Hematopoietic multipotent progenitor cell treated with erythropoietin and hydrocortisone succinate and interleukin-3 and kit ligand, for 4 days (in vitro differentiated cells): Measurements from ENCODE around the gene SPACDR.

Experiments used
- DNase-seq: peaks from one replicate; pipeline ENCODE4 v3.0.0-alpha.2; 2015

Gene SPACDR

DNA sequence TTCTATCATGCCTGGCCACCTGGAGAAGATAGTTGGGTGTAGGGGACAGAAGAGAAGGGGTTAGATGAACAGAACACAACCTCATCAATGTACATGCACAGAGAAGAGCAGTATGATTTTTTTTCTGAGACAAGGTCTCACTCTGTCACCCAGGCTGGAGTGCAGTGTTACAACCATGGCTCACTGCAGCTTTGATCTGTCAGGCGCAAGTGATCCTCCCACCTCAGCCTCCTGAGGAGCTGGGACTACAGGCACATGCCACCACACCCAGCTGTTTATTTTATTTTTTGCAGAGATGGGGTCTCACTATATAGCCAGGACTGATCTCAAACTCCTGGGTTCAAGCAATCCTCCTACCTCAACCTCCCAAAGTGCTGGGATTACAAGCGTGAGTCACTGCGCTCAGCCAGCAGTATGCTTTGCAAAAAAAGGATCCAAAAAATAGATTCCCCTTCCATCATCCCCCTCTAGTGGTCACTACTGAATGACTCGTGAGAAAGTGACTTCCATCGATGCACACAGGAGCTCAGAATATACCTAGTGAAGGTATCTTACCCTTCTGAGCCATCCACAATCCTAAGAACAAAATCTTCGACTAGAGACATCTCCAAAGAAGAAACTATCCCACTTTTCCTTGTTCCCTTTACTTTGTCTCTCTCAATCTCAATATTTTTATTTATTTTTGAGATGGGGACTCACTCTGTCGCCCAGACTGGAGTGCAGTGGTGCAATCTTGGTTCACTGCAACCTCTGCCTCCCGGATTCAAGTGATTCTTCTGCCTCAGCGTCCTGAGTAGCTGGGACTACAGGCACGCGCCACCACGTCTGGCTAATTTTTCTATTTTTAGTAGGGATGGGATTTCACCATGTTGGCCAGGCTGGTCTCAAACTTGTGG, 56.5 kb downstream of the SPACDR start:
- DNase-seq: peak; percentile 87

DNA sequence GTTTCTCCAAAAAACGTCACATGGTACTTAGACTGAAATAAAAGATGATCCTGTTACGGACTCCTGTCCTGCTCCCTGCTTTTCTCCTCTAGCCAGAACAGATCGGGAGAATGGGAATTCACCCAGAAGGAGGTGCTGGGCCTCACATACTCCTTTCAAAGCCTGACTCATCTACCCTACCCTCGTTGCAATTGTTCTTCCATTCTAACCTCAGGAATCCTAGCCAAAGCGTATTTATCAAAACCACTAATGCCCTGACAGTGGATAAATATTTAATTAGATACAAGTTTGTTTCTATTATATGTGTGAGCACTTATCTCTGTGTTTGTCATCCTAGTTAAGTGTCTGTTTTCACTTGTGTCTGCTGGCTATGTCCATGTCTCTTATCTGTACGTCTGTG, 57.3 kb downstream of the SPACDR start:
- no peak for DNase-seq
